ENCODE results near the gene HOOK1. TPM values are rescaled to one million over a fixed set of nuclear protein-coding genes. Genes with fewer than 3 reads are reported as not detected.

HOOK1 gene
- 0.09 to 0.38 TPM (median 0.22 TPM) in 5 replicates for total RNA-seq (2022; extraction: Qiagen RNA extraction; ENCODE audit: low read depth)

DNA sequence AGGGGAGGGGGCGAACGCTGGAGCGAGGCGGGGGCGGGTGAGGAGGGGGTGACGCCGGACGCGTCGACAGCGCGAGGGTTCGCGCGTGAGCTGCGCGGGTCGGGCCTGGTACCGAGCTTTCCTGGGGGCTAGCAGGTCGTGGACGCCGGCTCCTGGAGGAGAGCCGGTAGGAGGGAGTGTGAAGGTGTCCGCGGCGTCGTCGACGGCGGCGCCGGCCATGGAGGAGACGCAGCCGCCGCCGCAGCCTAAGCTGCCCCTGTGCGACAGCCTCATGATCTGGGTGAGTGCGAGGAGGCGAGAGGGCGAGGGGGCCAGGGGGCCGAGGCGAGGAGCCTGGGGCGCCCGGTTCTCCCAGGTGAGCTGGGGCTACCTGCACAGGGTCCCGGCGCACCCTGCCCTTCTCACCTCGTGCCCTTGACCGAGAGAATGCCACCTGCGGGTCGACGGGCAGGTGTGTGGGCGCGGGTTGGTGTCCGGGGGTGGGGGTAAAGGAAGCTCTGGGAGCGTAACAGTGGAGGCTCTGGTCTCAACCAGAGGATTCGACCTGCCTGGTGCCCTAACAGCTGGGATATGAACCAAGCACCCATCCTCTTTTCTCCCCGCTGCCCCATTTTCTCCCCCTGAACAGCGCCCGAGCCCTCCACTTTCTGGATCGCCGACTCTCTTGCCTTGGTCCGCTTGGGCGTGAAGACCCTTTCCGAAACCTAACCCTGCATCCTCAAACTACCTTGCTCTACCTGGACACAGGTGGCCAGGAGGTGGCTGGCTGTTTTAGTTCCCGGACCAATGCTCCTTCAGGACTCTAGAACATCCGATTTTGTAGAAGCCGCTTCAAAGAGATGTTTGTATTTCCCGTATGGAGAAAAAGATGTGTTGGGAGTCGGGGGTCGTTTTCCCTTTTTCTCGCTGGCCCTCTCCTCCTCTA lies at the start of gene HOOK1:
HOOK1 (plus strand) TSS at position 49 of the 925 bp plus-strand sequence; CDS start at position 218, 169 bp downstream.

Other genes with a start within 250 kb of the HOOK1 start
- 0.08 TPM in 1 of 5 replicates, not detected in the others for gene CYP2J2, start 111.8 kb downstream of the HOOK1 start, total RNA-seq (2022; extraction: Qiagen RNA extraction; ENCODE audit: low read depth)

All from A549 treated with GW870086 at 1 μM for 4 hours (cell line).